NCI-H1694 (cell line): ENCODE results near the gene ATP2C2.

Experiments
- DNase-seq: peaks from one replicate; lab custom pipeline; 2025; lab: John Stamatoyannopoulos, UW

ATP2C2 gene

DNA sequence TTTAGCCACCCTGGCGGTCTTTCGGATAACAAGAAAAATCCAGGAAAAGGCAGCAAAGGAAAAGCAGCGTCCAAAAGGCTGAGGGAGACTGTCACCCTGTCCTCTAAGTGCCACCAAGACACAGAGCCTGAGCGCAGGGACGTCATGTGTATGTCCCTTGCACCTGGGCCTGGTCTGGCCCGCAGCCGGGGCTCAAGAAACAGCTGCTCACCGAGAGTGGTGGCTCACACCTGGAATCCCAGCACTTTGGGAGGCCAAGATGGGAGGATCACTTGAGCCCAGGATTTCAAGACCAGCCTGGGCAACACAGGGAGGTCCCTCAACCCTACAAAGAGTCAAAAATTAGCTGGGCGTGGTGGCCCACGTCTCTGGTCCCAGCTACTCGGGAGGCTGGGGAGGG, 145.3 kb downstream of the ATP2C2 start:
- no peak for DNase-seq
